DND-41 (cell line): Measurements from ENCODE around the gene HSD11B1L.

Source experiments
- ATAC-seq: fragments of 200-7000 bp; cut with Tn5 transposase; 3 replicates; pipeline ENCODE4 v1.9.1; 2021; ENCODE audit warnings: low read depth; ENCODE audit not compliant: insufficient read depth
- DNase-seq: peaks from one replicate; pipeline ENCODE4 v3.0.0-alpha.2; 2020
- H2AFZ ChIP-seq: 2 replicates; pipeline ENCODE4 v1.6.0; 2012; ENCODE audit warnings: low read depth, low read length
- H3K27ac ChIP-seq: 2 replicates; pipeline ENCODE4 v1.5.1; 2012; ENCODE audit warnings: low read length, inconsistent platforms
- H3K27me3 ChIP-seq: fragments of 200-600 bp; sonication (generic); 2 replicates; pipeline ENCODE4 v1.6.0; 2012; ENCODE audit warnings: low read length, mild to moderate bottlenecking, inconsistent platforms; ENCODE audit not compliant: insufficient read depth, poor library complexity
- H3K36me3 ChIP-seq: 2 replicates; pipeline ENCODE4 v1.5.1; 2012; ENCODE audit warnings: low read length, inconsistent platforms; ENCODE audit not compliant: insufficient read depth
- H3K4me1 ChIP-seq: 2 replicates; pipeline ENCODE4 v1.5.1; 2012; ENCODE audit warnings: mild to moderate bottlenecking, low read length; ENCODE audit not compliant: insufficient read depth
- H3K4me2 ChIP-seq: 2 replicates; pipeline ENCODE4 v1.6.0; 2012; ENCODE audit warnings: mild to moderate bottlenecking, moderate library complexity, low read length, inconsistent platforms; ENCODE audit not compliant: insufficient read depth
- H3K4me3 ChIP-seq, 2 experiments: fragments of 200-600 bp in 1 of 2; shearing (Covaris generic) in 1 of 2; 2 replicates each; pipeline ENCODE4 v1.5.1; 2012 to 2016; ENCODE audit warnings: inconsistent platforms in 2 of 2, low read length in 2 of 2, mild to moderate bottlenecking in 2 of 2, low read depth in 1 of 2, moderate library complexity in 1 of 2
- H3K79me2 ChIP-seq: 2 replicates; pipeline ENCODE4 v1.6.0; 2012; ENCODE audit warnings: low read length, inconsistent platforms; ENCODE audit not compliant: insufficient read depth
- H3K9ac ChIP-seq: 2 replicates; pipeline ENCODE4 v1.6.0; 2012; ENCODE audit warnings: low read depth, mild to moderate bottlenecking, inconsistent platforms, low read length, moderate library complexity
- H3K9me3 ChIP-seq: 2 replicates; pipeline ENCODE4 v1.5.1; 2012; ENCODE audit warnings: low read length, moderate library complexity, mild to moderate bottlenecking, inconsistent platforms; ENCODE audit not compliant: insufficient read depth, severe bottlenecking
- H4K20me1 ChIP-seq: 2 replicates; pipeline ENCODE4 v1.6.0; 2012; ENCODE audit warnings: low read length; ENCODE audit not compliant: insufficient read depth
- CTCF ChIP-seq: IDR thresholded peaks from 2 replicates; pipeline ENCODE4 v1.5.1; 2012; ENCODE audit warnings: borderline replicate concordance, low read length, moderate library complexity, mild to moderate bottlenecking; ENCODE audit not compliant: poor library complexity, severe bottlenecking; ENCODE audit errors: extremely low read depth
- EZH2 ChIP-seq: IDR thresholded peaks from 3 replicates; pipeline ENCODE4 v1.6.1; 2012; ENCODE audit warnings: borderline replicate concordance, low read depth, mild to moderate bottlenecking, moderate library complexity, low read length, inconsistent platforms; ENCODE audit not compliant: severe bottlenecking

Gene HSD11B1L

GRCh38 chr19:5717215-5717935 lies 36.5 kb downstream of the HSD11B1L start:
- TF ChIP-seq EZH2: no peak
- TF ChIP-seq CTCF: no peak
- Histone ChIP-seq H3K36me3 (peaks cover 42% of the 10 kb centered on the region), H3K4me1 (peaks cover 38% of the 10 kb centered on the region), H3K79me2 (peaks cover 67% of the 10 kb centered on the region), H3K27me3 (no peaks in the 10 kb centered on the region), H3K4me2 (peak overlapping the region; percentile 79), H2AFZ (no peak overlapping the region), H4K20me1 (peaks cover 53% of the 10 kb centered on the region), H3K27ac (peak overlapping the region; percentile 98), H3K4me3 (peak overlapping the region in 1 of 2 experiments; percentile 81; a peak in 1 of 4 replicates), H3K9me3 (no peaks in the 10 kb centered on the region), H3K9ac (peak overlapping the region; percentile 86)
- DNase-seq: no peak
- no peak for ATAC-seq

DNA sequence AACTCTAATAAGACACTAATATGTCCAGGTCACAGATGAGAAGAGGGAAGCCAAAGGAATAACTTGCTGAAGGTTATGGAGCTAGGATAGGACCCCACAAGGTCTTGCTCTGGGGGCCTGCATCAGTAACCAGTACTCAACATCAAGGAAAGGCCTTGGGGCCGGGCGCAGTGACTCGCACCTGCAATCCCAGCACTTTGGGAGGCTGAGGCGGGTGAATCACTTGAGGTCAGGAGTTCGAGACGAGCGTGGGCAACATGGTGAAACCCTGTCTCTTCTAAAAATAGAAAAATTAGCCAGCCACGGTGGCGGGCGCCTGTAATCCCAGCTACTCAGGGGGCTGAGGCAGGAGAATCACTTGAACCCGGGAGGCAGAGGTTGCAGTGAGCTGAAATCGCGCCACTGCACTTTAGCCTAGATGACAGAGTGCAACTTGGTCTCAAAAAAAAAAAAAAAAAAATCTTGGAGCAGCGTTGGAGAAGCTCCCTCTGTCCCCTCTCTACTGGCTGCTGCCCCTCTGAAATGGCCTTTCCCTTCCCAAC lies 37.3 kb downstream of the HSD11B1L start:
- H3K9me3 ChIP-seq: no peaks in the 10 kb centered on the region
- peak overlapping the region; percentile 73 to 81; a peak in 3 of 4 replicates for H3K4me3 ChIP-seq
- H3K4me2 ChIP-seq: peak overlapping the region; percentile 79
- H3K79me2 ChIP-seq: peaks cover 62% of the 10 kb centered on the region
- TF ChIP-seq CTCF: no peak
- H4K20me1 ChIP-seq: peaks cover 48% of the 10 kb centered on the region
- peaks cover 38% of the 10 kb centered on the region for H3K4me1 ChIP-seq
- ATAC-seq (no peak), DNase-seq (no peak)
- peaks cover 35% of the 10 kb centered on the region for H3K36me3 ChIP-seq
- H3K9ac ChIP-seq: peak overlapping the region; percentile 86
- peak overlapping the region; percentile 98 for H3K27ac ChIP-seq
- H2AFZ ChIP-seq: no peak overlapping the region
- H3K27me3 ChIP-seq: no peaks in the 10 kb centered on the region

- Histone ChIP-seq H3K27me3 (no peaks in the 10 kb centered on the region), H3K4me2 (peak overlapping the region; percentile 79), H3K9ac (peak overlapping the region; percentile 86), H4K20me1 (peaks cover 42% of the 10 kb centered on the region), H3K27ac (peak overlapping the region; percentile 98), H3K4me3 (peak overlapping the region; percentile 73 to 81), H3K4me1 (peaks cover 38% of the 10 kb centered on the region), H3K36me3 (peaks cover 29% of the 10 kb centered on the region), H3K9me3 (no peaks in the 10 kb centered on the region), H3K79me2 (peaks cover 57% of the 10 kb centered on the region), H2AFZ (no peak overlapping the region)
- TF ChIP-seq EZH2 (no peak), CTCF (no peak)
- DNase-seq: peak; percentile 69
- peak; percentile 10; the same call in 1 of the 3 replicates for ATAC-seq
These were observed 37.9 kb downstream of the HSD11B1L start for GRCh38 chr19:5718579-5719273.
